GM23248 (cell line): Measurements from ENCODE around the gene PLXND1. TPM values are rescaled to one million over a fixed set of nuclear protein-coding genes. Genes with fewer than 3 reads are reported as not detected.
"Not testable (repeated sequence)": the region's sequence is repeated elsewhere in the genome, so short reads cannot be mapped to it uniquely, and the experiment has no call there.

Experiments
- DNase-seq: peaks from one replicate; pipeline ENCODE4 v3.0.0-alpha.2; 2015
- H2AFZ ChIP-seq: fragments of 200-600 bp; sonication (generic); 2 replicates; pipeline ENCODE4 v1.6.1; 2016; ENCODE audit warnings: antibody characterized with exemption
- H3F3A ChIP-seq: fragments of 200-600 bp; sonication (generic); 2 replicates; pipeline ENCODE4 v1.6.1; 2016; ENCODE audit warnings: mild to moderate bottlenecking, antibody characterized with exemption, mixed run types; ENCODE audit not compliant: insufficient read depth
- H3K27ac ChIP-seq: fragments of 200-600 bp; sonication (generic); 2 replicates; pipeline ENCODE4 v1.5.1; 2016; ENCODE audit warnings: mild to moderate bottlenecking
- H3K27me3 ChIP-seq: fragments of 200-600 bp; sonication (generic); replicated peaks from 2 replicates; pipeline ENCODE4 v1.6.1; 2016; ENCODE audit warnings: mild to moderate bottlenecking; ENCODE audit not compliant: insufficient read depth
- H3K36me3 ChIP-seq: fragments of 200-600 bp; sonication (generic); 2 replicates; pipeline ENCODE4 v1.6.1; 2016; ENCODE audit warnings: low read depth, mild to moderate bottlenecking
- H3K4me1 ChIP-seq: fragments of 200-600 bp; sonication (generic); 2 replicates; pipeline ENCODE4 v1.6.1; 2016; ENCODE audit warnings: mild to moderate bottlenecking; ENCODE audit not compliant: insufficient read depth
- H3K4me2 ChIP-seq: fragments of 200-600 bp; sonication (generic); one replicate; pipeline ENCODE4 v1.6.1; 2016; ENCODE audit warnings: mild to moderate bottlenecking; ENCODE audit not compliant: unreplicated experiment
- H3K4me3 ChIP-seq: fragments of 200-600 bp; sonication (generic); 2 replicates; pipeline ENCODE4 v1.5.1; 2016; ENCODE audit warnings: mild to moderate bottlenecking
- H3K79me2 ChIP-seq: fragments of 200-600 bp; sonication (generic); 2 replicates; pipeline ENCODE4 v1.6.1; 2016; ENCODE audit warnings: mild to moderate bottlenecking; ENCODE audit not compliant: insufficient read depth
- H3K9ac ChIP-seq: fragments of 200-600 bp; sonication (generic); 2 replicates; pipeline ENCODE4 v1.6.1; 2016; ENCODE audit warnings: mild to moderate bottlenecking
- H3K9me2 ChIP-seq: fragments of 200-600 bp; sonication (generic); 2 replicates; pipeline ENCODE4 v1.6.1; 2016; ENCODE audit warnings: mixed run types, mild to moderate bottlenecking, moderate library complexity; ENCODE audit not compliant: insufficient read depth
- H3K9me3 ChIP-seq: fragments of 200-600 bp; sonication (generic); one replicate; pipeline ENCODE4 v1.6.1; 2017; ENCODE audit warnings: low read depth
- H4K20me1 ChIP-seq: fragments of 200-600 bp; sonication (generic); 2 replicates; pipeline ENCODE4 v1.6.0; 2016; ENCODE audit not compliant: insufficient read depth
- EZH2 ChIP-seq: fragments of 200-600 bp; sonication (generic); IDR thresholded peaks from 2 replicates; pipeline ENCODE4 v1.6.1; 2018; ENCODE audit warnings: antibody characterized with exemption, mild to moderate bottlenecking; ENCODE audit not compliant: insufficient read depth, poor library complexity, severe bottlenecking
- EZH2phosphoT487 ChIP-seq: fragments of 200-600 bp; sonication (generic); IDR thresholded peaks from 2 replicates; pipeline ENCODE4 v1.6.1; 2018; ENCODE audit warnings: antibody characterized with exemption, moderate library complexity, mild to moderate bottlenecking, low read depth; ENCODE audit not compliant: insufficient read depth
- WGBS, 2 experiments: methylation state at CpG; one replicate each; pipeline ENCODE4 v1.1.6; 2015 to 2017; ENCODE audit warnings: low lambda C conversion rate in 2 of 2, low coverage in 1 of 2; ENCODE audit errors: missing lambda C conversion rate in 2 of 2; 5-methylcytosine and 5-hydroxymethylcytosine counted together
- in situ Hi-C: fragments of 300-500 bp; cut with MboI; formaldehyde crosslinking; loops from 2 replicates; pipeline ENCODE4 v1.15.0; 2020
- polyA plus RNA-seq: library from polyadenylated mRNA; unstranded; fragments of >200 nt; fragmentation: Nextera tagmentation; extraction: Ambion mirVana; gene quantifications from 2 replicates; pipeline ENCODE4 v1.2.1, GENCODE V29; 2016
- total RNA-seq: library from RNA; depleted of rRNA; stranded (reverse); fragments of >200 nt; shearing (Covaris generic); gene quantifications from 2 replicates; pipeline ENCODE4 v1.2.3, GENCODE V29; 2014

PLXND1 gene
- total and polyA plus RNA-seq, 2 experiments from 2014 or later: 37.4 to 83.0 TPM

- H3K27ac ChIP-seq: no peak overlapping the region
- H3K4me1 ChIP-seq: peaks cover 31% of the 10 kb centered on the region
- H3K36me3 ChIP-seq: no peaks in the 10 kb centered on the region
- H3K9me2 ChIP-seq: no peaks in the 10 kb centered on the region
- H3K9me3 ChIP-seq: no peaks in the 10 kb centered on the region
- 62 to 75% methylated on average over 3 of the region's 3 CpGs for WGBS, 2 experiments
- H3F3A ChIP-seq: peaks cover 25% of the 10 kb centered on the region; the same call in 1 of the 2 replicates
- no peaks in the 10 kb centered on the region for H3K27me3 ChIP-seq
- TF ChIP-seq EZH2phosphoT487 (no peak), EZH2 (no peak)
- no peak overlapping the region for H3K9ac ChIP-seq
- H3K79me2 ChIP-seq: no peaks in the 10 kb centered on the region
- H2AFZ ChIP-seq: no peak overlapping the region
- no peaks in the 10 kb centered on the region for H4K20me1 ChIP-seq
- no peak overlapping the region for H3K4me3 ChIP-seq
- in situ Hi-C loops: no loop called here
- DNase-seq: no peak
- no peak overlapping the region for H3K4me2 ChIP-seq
Measured at GRCh38 chr3:129613367-129613740, 6.9 kb upstream of the PLXND1 start.

GRCh38 chr3:129612534-129613366 is 6.3 kb upstream of the PLXND1 start:
- H3K9me3 ChIP-seq: no peaks in the 10 kb centered on the region
- no peaks in the 10 kb centered on the region for H3K36me3 ChIP-seq
- H3K27ac ChIP-seq: peak overlapping the region; percentile 68
- no peaks in the 10 kb centered on the region for H3K79me2 ChIP-seq
- in situ Hi-C loops: no loop called here
- H4K20me1 ChIP-seq: no peaks in the 10 kb centered on the region
- peak overlapping the region; percentile 70; the same call in 1 of the 2 replicates for H2AFZ ChIP-seq
- peak overlapping the region; percentile 27; the same call in 1 of the 2 replicates for H3K9ac ChIP-seq
- H3K27me3 ChIP-seq: no peaks in the 10 kb centered on the region
- H3F3A ChIP-seq: peaks cover 25% of the 10 kb centered on the region; the same call in 1 of the 2 replicates
- no peak for TF ChIP-seq EZH2phosphoT487
- no peak for TF ChIP-seq EZH2
- H3K4me2 ChIP-seq: peak overlapping the region; percentile 25
- H3K4me1 ChIP-seq: peaks cover 34% of the 10 kb centered on the region
- no peak overlapping the region for H3K4me3 ChIP-seq
- peak; percentile 81 for DNase-seq
- no peaks in the 10 kb centered on the region for H3K9me2 ChIP-seq
- WGBS, 2 experiments: 43% methylated on average over 16 of the region's 16 CpGs

- WGBS, 2 experiments: 15 to 16% methylated on average over 25 of the region's 25 CpGs
- Histone ChIP-seq H3K27me3 (no peaks in the 10 kb centered on the region), H3K9me2 (no peaks in the 10 kb centered on the region), H3K9me3 (no peaks in the 10 kb centered on the region), H3K4me2 (peak overlapping the region; percentile 25), H3K9ac (peak overlapping the region; percentile 27; the same call in 1 of the 2 replicates), H3K27ac (peak overlapping the region; percentile 68), H3K4me1 (peaks cover 37% of the 10 kb centered on the region), H4K20me1 (no peaks in the 10 kb centered on the region), H3K79me2 (no peaks in the 10 kb centered on the region), H3F3A (peaks cover 19% of the 10 kb centered on the region; the same call in 1 of the 2 replicates), H3K4me3 (no peak overlapping the region), H3K36me3 (no peaks in the 10 kb centered on the region), H2AFZ (peak overlapping the region; percentile 70)
- in situ Hi-C loops: no loop called here
- peak; percentile 84 for DNase-seq
- no peak for TF ChIP-seq EZH2
- no peak for TF ChIP-seq EZH2phosphoT487
Measured at GRCh38 chr3:129611812-129612533, 5.5 kb upstream of the PLXND1 start.

- H3K79me2 ChIP-seq: no peaks in the 10 kb centered on the region
- no peaks in the 10 kb centered on the region for H3K27me3 ChIP-seq
- H3K9ac ChIP-seq: peak overlapping the region; percentile 27; the same call in 1 of the 2 replicates
- DNase-seq: no peak
- H3K36me3 ChIP-seq: no peaks in the 10 kb centered on the region
- H3K27ac ChIP-seq: peak overlapping the region; percentile 68
- peak overlapping the region; percentile 25 for H3K4me2 ChIP-seq
- H3F3A ChIP-seq: peaks cover 17% of the 10 kb centered on the region; the same call in 1 of the 2 replicates
- no peaks in the 10 kb centered on the region for H3K9me2 ChIP-seq
- no peak for TF ChIP-seq EZH2phosphoT487
- no peak for TF ChIP-seq EZH2
- H3K4me1 ChIP-seq: peaks cover 33% of the 10 kb centered on the region
- H2AFZ ChIP-seq: peak overlapping the region; percentile 70
- no peak overlapping the region for H3K4me3 ChIP-seq
- no peaks in the 10 kb centered on the region for H4K20me1 ChIP-seq
- 81% methylated on average over 9 of the region's 9 CpGs for WGBS, 2 experiments
- in situ Hi-C loops: no loop called here
- H3K9me3 ChIP-seq: no peaks in the 10 kb centered on the region
Measured at GRCh38 chr3:129611446-129611800, 4.9 kb upstream of the PLXND1 start.

- H3K79me2 ChIP-seq, H3K27me3 ChIP-seq, H3K9me3 ChIP-seq, H4K20me1 ChIP-seq, H3K9me2 ChIP-seq, H3K36me3 ChIP-seq, H3K27ac ChIP-seq, H2AFZ ChIP-seq, H3K4me2 ChIP-seq, H3K9ac ChIP-seq, H3K4me3 ChIP-seq, in situ Hi-C loops: not testable (repeated sequence)
- DNase-seq: peak; percentile 23
- H3K4me1 ChIP-seq: peaks cover 31% of the 10 kb centered on the region
- 96 to 99% methylated on average over 11 of the region's 11 CpGs for WGBS, 2 experiments
- H3F3A ChIP-seq: peaks cover 12% of the 10 kb centered on the region; the same call in 1 of the 2 replicates
Measured at GRCh38 chr3:129610794-129611445, 4.4 kb upstream of the PLXND1 start.
